Spleen (tissue), 11 donors: ENCODE data around the gene CCNI2. TPM values are rescaled to one million over a fixed set of nuclear protein-coding genes. Genes with fewer than 3 reads are reported as not detected.

Experiments
- DNase-seq: peaks from one replicate; pipeline ENCODE4 v3.0.0-alpha.2; 2020
- H3K27ac ChIP-seq, 8 donors: fragments of 200-600 bp; sonication (generic) in 7 of 8; 1 replicate in 4 of 8; 2 replicates in 4 of 8; pipeline versions ENCODE4 v1.5.0 to v1.8.0; 2016 to 2021; ENCODE audit warnings: inconsistent platforms in 4 of 8, mild to moderate bottlenecking in 4 of 8, moderate library complexity in 1 of 8
- H3K27me3 ChIP-seq, 7 donors: fragments of 200-600 bp; sonication (generic) in 6 of 7; replicated peaks in 1 of 7; 1 replicate in 4 of 7; 2 replicates in 3 of 7; pipeline versions ENCODE4 v1.5.0 to v1.8.0; 2016 to 2021; ENCODE audit warnings: inconsistent platforms in 3 of 7, mild to moderate bottlenecking in 1 of 7
- H3K36me3 ChIP-seq, 6 donors: fragments of 200-600 bp; sonication (generic) in 5 of 6; 1 replicate in 4 of 6; 2 replicates in 2 of 6; pipeline versions ENCODE4 v1.5.0 to v1.8.0; 2016 to 2021; ENCODE audit warnings: inconsistent platforms in 2 of 6
- H3K4me1 ChIP-seq, 6 donors: fragments of 200-600 bp; sonication (generic) in 5 of 6; 1 replicate in 3 of 6; 2 replicates in 3 of 6; pipeline versions ENCODE4 v1.5.0 to v1.8.0; 2016 to 2021; ENCODE audit warnings: inconsistent platforms in 3 of 6
- H3K4me3 ChIP-seq, 8 donors: fragments of 200-600 bp; sonication (generic) in 7 of 8; 1 replicate in 4 of 8; 2 replicates in 4 of 8; pipeline versions ENCODE4 v1.5.0 to v1.8.0; 2016 to 2021; ENCODE audit warnings: inconsistent platforms in 4 of 8, mild to moderate bottlenecking in 4 of 8, moderate library complexity in 2 of 8
- H3K9me3 ChIP-seq, 8 donors: fragments of 200-600 bp; sonication (generic) in 7 of 8; 1 replicate in 4 of 8; 2 replicates in 4 of 8; pipeline versions ENCODE4 v1.5.0 to v1.8.0; 2016 to 2021; ENCODE audit warnings: inconsistent platforms in 4 of 8
- CTCF ChIP-seq, 11 experiments: fragments of 200-600 bp in 7 of 11; fragments of 450-650 bp in 4 of 11; sonication (generic) in 4 of 11; IDR thresholded peaks in 8 of 11; conservative IDR thresholded peaks in 3 of 11; 1 replicate in 7 of 11; 2 replicates in 4 of 11; pipeline versions ENCODE4 v1.4.0 to v1.8.0; 2016 to 2021; ENCODE audit warnings: antibody characterized with exemption in 11 of 11, inconsistent platforms in 4 of 11, mild to moderate bottlenecking in 1 of 11
- POLR2A ChIP-seq, 3 donors: fragments of 450-650 bp; IDR thresholded peaks; one replicate each; pipeline ENCODE4 v1.5.1; 2017; ENCODE audit warnings: antibody characterized with exemption in 3 of 3, mild to moderate bottlenecking in 1 of 3
- POLR2AphosphoS5 ChIP-seq, 3 donors: sonication (generic); formaldehyde crosslinking; IDR thresholded peaks; one replicate each; pipeline ENCODE4 v1.5.1; 2017; ENCODE audit warnings: antibody characterized with exemption in 3 of 3
- WGBS, 5 donors: extraction: QIAGEN DNeasy Blood & Tissue Kit in 3 of 5; methylation state at CpG; one replicate each; pipeline versions ENCODE4 v1.1.5 to v1.1.7; 2013 to 2018; 5-methylcytosine and 5-hydroxymethylcytosine counted together
- intact Hi-C: fragments of 100-400 bp; cut with DNase I; formaldehyde crosslinking; loops from one replicate; pipeline ENCODE4 v1.15.0; 2023; ENCODE audit warnings: low total_unique reads
- polyA plus RNA-seq, 3 donors: library from polyadenylated mRNA; stranded (reverse); fragments of 200-250 nt; gene quantifications; one replicate each; pipeline ENCODE4 v1.2.1, GENCODE V29; 2013
- total RNA-seq, 7 donors: library from RNA; depleted of rRNA in 3 of 7; stranded (reverse); fragments of >200 nt in 3 of 7; fragmentation: NEBNext Ultra II Directional in 4 of 7; extraction: Animal tissue kit (Norgen Biotek cat#: 25700) in 4 of 7; gene quantifications; one replicate each; pipeline versions ENCODE4 v1.1.0 to v1.2.1, GENCODE V29; 2016 to 2021
- donor health status: healthy with polysubstance abuse.
- donor health status: DM: no; HTN: no; CAD: no; lungs with moderate emphysema.
- donor health status: DM: no; HTN: no; CAD: no.
- donor health status: Bipolar disorder and iron deficiency.
- donor health status: healthy.
- donor health status: DM: no; HTN: no; CAD: no.
- donor health status: DM: yes; HTN: yes; CAD: no.

Gene CCNI2
- total and polyA plus RNA-seq, 10 donors: 0.19 to 5.2 (median 0.98) TPM

- intact Hi-C loops: loop anchor here (10.0 kb wide), 1 partner anchor 330 kb away; no protein-coding TSS in a partner anchor
- TF ChIP-seq CTCF (IDR thresholded peaks at IDR 0.05 in 8 of 11, conservative IDR thresholded peaks at IDR 0.05 in 3 of 11): peak in 7 of 11 experiments; percentile 17 to 41 (median 29)
- TF ChIP-seq POLR2A (IDR thresholded peaks at IDR 0.05): no peak
- H3K4me1 ChIP-seq: peaks cover 0 to 9% (median 0%) of the 10 kb centered on the region in 6 donors
- peaks cover 0 to 37% (median 0%) of the 10 kb centered on the region in 6 donors for H3K36me3 ChIP-seq
- no peak overlapping the region for H3K4me3 ChIP-seq
- WGBS, 5 donors: 60 to 69% (median 64%) methylated on average over 11 of the region's 11 CpGs
- H3K9me3 ChIP-seq: no peaks in the 10 kb centered on the region
- H3K27ac ChIP-seq: no peak overlapping the region
- no peaks in the 10 kb centered on the region for H3K27me3 ChIP-seq
- DNase-seq: no peak
Measured at GRCh38 chr5:132714456-132715307, 32.5 kb upstream of the CCNI2 start.

DNA sequence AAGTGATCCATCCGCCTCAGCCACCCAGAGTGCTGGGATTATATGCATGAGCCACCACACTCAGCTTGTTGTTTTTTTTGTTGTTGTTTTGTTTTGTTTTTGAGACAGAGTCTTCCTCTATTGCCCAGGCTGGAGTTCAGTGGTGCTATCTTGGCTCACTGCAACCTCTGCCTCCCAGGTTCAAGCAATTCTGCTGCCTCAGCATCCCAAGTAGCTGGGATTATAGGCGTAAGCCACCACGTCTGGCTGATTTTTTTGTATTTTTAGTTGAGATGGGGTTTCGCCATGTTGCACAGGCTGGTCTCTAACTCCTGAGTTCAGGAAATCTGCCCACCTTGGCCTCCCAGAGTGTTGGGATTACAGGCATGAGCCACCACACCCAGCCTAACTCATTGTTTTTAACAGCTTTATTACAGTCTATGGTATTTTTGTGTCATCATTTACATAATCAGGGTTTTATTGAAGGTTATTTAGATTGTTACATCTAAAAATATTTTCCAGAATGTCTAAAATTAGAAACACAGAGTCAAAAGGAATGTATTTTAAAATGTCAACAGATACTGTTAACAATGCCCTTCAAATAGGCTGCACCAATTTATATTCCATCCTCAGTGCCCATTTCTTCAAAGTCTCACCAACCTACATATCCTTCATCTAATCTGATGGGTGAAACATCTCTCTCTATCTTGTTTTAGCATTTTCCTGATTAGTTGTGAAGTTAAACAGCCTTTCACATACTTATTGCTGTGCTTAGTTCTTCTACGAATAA is 28.5 kb upstream of the CCNI2 start:
- WGBS, 5 donors: 95 to 98% (median 96%) methylated on average over 5 of the region's 5 CpGs
- no peak for DNase-seq
- Histone ChIP-seq H3K4me1 (peaks cover 0 to 9% (median 0%) of the 10 kb centered on the region in 6 donors), H3K9me3 (no peaks in the 10 kb centered on the region), H3K4me3 (no peak overlapping the region), H3K36me3 (peaks cover 0 to 49% (median 2%) of the 10 kb centered on the region in 6 donors), H3K27me3 (no peaks in the 10 kb centered on the region), H3K27ac (no peak overlapping the region)
- TF ChIP-seq POLR2A (IDR thresholded peaks at IDR 0.05) (no peak), CTCF (IDR thresholded peaks at IDR 0.05 in 8 of 11, conservative IDR thresholded peaks at IDR 0.05 in 3 of 11) (no peak), POLR2AphosphoS5 (IDR thresholded peaks at IDR 0.05) (no peak)
- intact Hi-C loops: loop anchor here (10.0 kb wide), 1 partner anchor 334 kb away; no protein-coding TSS in a partner anchor

- intact Hi-C loops: no loop called here
- WGBS, 5 donors: 95 to 100% (median 98%) methylated on average over 2 of the region's 2 CpGs
- Histone ChIP-seq H3K4me3 (no peak overlapping the region), H3K27me3 (no peaks in the 10 kb centered on the region), H3K9me3 (no peaks in the 10 kb centered on the region), H3K36me3 (peaks cover 0 to 42% (median 4%) of the 10 kb centered on the region in 6 donors), H3K4me1 (no peaks in the 10 kb centered on the region), H3K27ac (no peak overlapping the region)
- DNase-seq: no peak
- TF ChIP-seq POLR2AphosphoS5 (IDR thresholded peaks at IDR 0.05) (no peak), CTCF (IDR thresholded peaks at IDR 0.05 in 8 of 11, conservative IDR thresholded peaks at IDR 0.05 in 3 of 11) (no peak), POLR2A (IDR thresholded peaks at IDR 0.05) (no peak)
Measured at GRCh38 chr5:132725745-132726144, 21.5 kb upstream of the CCNI2 start.

GRCh38 chr5:132729896-132730295 is 17.3 kb upstream of the CCNI2 start:
- Histone ChIP-seq H3K4me1 (no peaks in the 10 kb centered on the region), H3K36me3 (peaks cover 0 to 43% (median 4%) of the 10 kb centered on the region in 6 donors), H3K27me3 (no peaks in the 10 kb centered on the region), H3K27ac (no peak overlapping the region), H3K4me3 (no peak overlapping the region), H3K9me3 (no peaks in the 10 kb centered on the region)
- intact Hi-C loops: no loop called here
- WGBS, 5 donors: 90 to 99% (median 95%) methylated on average over 10 of the region's 10 CpGs
- no peak for TF ChIP-seq POLR2A (IDR thresholded peaks at IDR 0.05)
- no peak for TF ChIP-seq CTCF (IDR thresholded peaks at IDR 0.05 in 8 of 11, conservative IDR thresholded peaks at IDR 0.05 in 3 of 11)
- no peak for TF ChIP-seq POLR2AphosphoS5 (IDR thresholded peaks at IDR 0.05)
- no peak for DNase-seq
